OCI-LY7 (cell line): ENCODE data around the gene NCS1.

Source experiments
- EZH2phosphoT487 ChIP-seq: fragments of 200-600 bp; sonication (generic); IDR thresholded peaks from 2 replicates; pipeline ENCODE4 v1.6.1; 2018; ENCODE audit warnings: low read depth, borderline replicate concordance, mild to moderate bottlenecking, mixed run types, antibody characterized with exemption, low read length, moderate library complexity, mixed read lengths
- TF ChIP-seq, protein P1 (sequence below): fragments of 200-600 bp; sonication (generic); conservative IDR thresholded peaks from 2 replicates; pipeline ENCODE4 v1.5.1; 2014; ENCODE audit warnings: mild to moderate bottlenecking, antibody characterized with exemption, low read length, moderate library complexity, mixed read lengths

DNA sequence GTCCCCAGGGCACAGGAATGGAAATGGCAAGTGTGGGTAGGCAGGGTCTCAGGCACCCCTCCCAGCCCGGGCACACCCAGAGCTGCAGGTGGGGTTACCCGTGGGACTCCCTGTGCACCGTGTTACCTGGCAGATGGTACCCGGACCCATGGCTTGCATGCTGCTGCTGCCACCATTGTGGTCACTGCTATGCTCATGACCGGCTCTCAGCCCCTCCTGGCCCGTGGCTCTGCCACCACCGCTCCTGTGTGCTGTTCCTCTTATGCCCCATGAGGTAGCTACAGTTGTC is 71.6 kb downstream of the NCS1 start:
- TF ChIP-seq EZH2phosphoT487 = no peak
- TF ChIP-seq, protein P1, sequence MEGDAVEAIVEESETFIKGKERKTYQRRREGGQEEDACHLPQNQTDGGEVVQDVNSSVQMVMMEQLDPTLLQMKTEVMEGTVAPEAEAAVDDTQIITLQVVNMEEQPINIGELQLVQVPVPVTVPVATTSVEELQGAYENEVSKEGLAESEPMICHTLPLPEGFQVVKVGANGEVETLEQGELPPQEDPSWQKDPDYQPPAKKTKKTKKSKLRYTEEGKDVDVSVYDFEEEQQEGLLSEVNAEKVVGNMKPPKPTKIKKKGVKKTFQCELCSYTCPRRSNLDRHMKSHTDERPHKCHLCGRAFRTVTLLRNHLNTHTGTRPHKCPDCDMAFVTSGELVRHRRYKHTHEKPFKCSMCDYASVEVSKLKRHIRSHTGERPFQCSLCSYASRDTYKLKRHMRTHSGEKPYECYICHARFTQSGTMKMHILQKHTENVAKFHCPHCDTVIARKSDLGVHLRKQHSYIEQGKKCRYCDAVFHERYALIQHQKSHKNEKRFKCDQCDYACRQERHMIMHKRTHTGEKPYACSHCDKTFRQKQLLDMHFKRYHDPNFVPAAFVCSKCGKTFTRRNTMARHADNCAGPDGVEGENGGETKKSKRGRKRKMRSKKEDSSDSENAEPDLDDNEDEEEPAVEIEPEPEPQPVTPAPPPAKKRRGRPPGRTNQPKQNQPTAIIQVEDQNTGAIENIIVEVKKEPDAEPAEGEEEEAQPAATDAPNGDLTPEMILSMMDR = no peak
